GM18498 (cell line): ENCODE data around the gene MPND.
"Not testable (repeated sequence)": the region's sequence is repeated elsewhere in the genome, so short reads cannot be mapped to it uniquely, and the experiment has no call there.

Experiments
- ATAC-seq: cut with Tn5 transposase; IDR thresholded peaks from one replicate; pipeline ENCODE4 v1.9.1; 2021; ENCODE audit warnings: mild to moderate bottlenecking, moderate library complexity; ENCODE audit not compliant: unreplicated experiment

The MPND gene

DNA sequence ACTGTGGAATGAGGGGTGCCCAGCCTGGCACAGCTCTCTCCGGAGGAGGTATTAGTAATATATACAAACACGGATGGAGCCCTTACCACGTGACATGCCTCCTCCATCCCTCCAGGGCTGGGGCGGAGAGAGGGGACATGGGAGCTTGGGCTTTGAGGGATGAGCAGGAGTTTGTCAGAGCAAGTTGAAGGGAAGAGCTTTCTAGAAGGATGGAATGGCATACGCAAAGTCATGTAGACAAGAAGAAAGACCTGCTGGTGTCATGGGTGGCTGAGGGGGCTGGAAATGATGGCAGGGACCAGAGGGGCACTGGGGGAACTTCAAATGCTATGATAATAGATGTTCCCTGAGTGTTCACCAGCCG lies 2.6 kb downstream of the MPND start:
- ATAC-seq: no peak

- ATAC-seq: no peak
Measured at GRCh38 chr19:4347521-4347920, 4.2 kb downstream of the MPND start.

DNA sequence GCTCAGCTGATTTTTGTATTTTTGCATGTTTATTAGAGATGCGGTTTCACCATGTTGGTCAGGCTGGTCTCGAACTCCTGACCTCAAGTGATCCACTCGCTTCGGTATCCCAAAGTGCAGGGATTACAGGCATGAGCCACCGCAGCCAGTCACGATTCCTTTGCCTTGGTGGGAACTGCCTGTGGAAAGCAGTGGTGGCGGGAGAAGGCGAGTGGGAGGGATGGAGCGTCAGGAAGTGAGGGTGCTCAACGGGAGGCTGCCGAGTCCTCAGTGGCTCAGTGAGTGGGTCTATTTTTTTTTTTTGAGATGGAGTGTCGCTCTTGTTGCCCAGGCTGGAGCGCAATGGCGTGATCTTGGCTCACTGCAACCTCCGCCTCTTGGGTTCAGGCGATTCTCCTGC lies 5.9 kb downstream of the MPND start:
- not testable (repeated sequence) for ATAC-seq

DNA sequence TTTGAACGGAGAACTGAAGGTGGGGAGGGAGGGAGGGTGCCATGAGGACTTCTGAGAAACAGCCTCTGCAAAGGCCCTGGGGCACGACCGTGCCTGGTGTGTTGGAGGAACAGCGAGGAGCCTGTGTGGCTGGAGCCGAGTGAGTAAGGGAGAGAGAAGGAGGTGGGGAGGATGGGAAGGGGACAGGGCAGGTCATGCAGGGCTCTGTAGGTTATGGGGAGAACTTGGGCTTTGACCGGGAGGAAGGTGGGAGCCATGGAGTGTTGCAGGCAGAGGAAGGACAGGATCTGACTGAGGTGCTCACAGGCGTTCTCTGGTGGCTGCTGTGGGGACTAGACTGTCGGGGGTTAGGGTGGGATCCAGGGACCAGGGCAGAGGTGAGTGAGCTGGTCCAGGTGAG lies 6.7 kb downstream of the MPND start:
- ATAC-seq: no peak

- ATAC-seq: no peak
Measured at GRCh38 chr19:4350726-4351125, 7.4 kb downstream of the MPND start.

GRCh38 chr19:4352701-4353121 lies 9.3 kb downstream of the MPND start:
- ATAC-seq: no peak

DNA sequence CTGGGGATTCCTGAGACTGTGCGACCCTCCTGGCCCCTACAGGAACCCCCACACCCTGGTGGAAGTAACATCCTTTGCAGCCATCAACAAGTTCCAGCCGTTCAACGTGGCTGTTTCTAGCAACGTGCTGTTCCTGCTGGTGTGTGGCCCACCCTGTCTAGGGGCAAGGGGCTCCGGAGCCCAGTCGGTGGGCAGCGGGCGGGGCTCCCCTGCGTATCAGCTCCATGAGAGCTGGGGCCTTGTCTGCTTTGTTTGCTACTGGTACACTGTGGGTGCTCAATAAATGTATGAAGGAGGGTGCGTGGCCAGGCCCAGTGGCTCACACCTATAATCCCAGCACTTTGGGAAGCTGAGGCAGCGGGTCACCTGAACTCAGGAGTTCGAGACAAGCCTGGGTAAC lies 10.9 kb downstream of the MPND start:
- ATAC-seq: no peak

- ATAC-seq: no peak
Measured at GRCh38 chr19:4354897-4355296, 11.5 kb downstream of the MPND start.

- no peak for ATAC-seq
Measured at GRCh38 chr19:4357095-4357797, 13.9 kb downstream of the MPND start.

GRCh38 chr19:4357921-4358326 lies 14.6 kb downstream of the MPND start:
- ATAC-seq: no peak

GRCh38 chr19:4358709-4359626 lies 15.6 kb downstream of the MPND start:
- ATAC-seq: no peak

DNA sequence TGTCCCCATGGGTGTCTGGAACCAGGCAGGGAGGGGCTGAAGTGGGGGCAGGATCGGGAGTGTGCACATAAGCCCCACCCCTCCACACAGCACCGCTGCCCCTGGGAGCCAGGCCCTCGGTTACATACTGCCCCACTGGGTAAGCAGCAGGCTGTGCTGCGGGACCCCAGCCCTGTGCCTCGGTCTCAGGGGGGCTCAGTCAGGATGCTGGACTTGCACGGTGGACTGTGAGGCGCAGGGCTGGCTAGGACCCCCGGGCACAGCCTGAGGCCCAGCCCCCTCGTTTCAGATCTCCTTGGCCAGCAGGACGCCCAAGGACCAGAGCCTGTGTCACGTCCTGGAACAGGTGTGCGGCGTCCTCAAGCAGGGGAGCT lies 16.3 kb downstream of the MPND start:
- no peak for ATAC-seq

DNA sequence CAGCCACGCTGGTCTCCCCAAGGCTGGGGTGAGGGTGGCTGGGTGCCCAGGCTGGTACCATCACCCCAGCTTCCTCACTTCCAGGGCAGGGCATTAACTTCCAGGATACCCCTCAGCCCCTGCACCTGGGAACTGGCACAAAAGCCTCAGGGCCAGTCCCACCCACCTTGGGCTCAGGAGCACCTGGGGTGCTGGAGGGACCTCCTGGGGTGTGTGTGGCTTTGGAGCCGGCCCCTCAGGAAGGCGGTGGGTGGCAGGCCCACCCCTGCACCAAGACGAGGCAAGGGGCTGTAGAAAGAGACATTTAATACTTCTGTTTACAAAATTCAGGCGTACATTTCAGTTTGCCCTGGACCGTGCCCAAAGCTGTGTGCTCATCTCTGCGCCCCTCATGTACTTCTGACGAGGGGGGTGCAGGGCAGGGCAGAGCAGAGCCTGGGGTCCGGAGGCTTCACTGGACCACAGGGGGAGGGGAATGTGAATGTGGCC lies 16.8 kb downstream of the MPND start:
- ATAC-seq: no peak

GRCh38 chr19:4360641-4361151 lies 17.3 kb downstream of the MPND start:
- no peak for ATAC-seq

GRCh38 chr19:4361152-4362046 lies 18.0 kb downstream of the MPND start:
- ATAC-seq: no peak

- ATAC-seq: no peak
Measured at GRCh38 chr19:4362101-4362828, 18.9 kb downstream of the MPND start.

- no peak for ATAC-seq
Measured at GRCh38 chr19:4362831-4363545, 19.6 kb downstream of the MPND start.

GRCh38 chr19:4363571-4364304 lies 20.4 kb downstream of the MPND start:
- no peak for ATAC-seq

DNA sequence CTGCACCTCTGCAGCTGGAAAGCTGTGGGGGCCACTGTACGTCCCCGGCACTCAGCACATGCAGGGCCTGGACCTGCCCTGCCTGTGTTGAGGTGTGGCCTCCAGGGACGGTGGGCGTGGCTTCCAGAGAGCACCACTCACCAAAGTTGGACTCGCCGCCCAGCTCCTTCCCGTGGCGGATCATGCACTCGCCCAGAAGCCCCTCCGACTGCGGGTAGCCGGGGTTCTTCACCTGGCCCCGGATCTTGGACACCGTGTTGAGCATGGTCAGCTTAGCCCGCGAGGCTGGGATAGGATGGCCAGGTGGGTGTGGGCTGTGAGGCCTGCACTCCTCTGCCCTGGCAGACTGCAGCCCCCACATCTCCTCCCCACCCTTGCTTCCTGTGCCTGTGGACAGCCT lies 22.0 kb downstream of the MPND start:
- ATAC-seq: no peak
